ENCODE results near the gene AFDN.
A peak's percentile ranks its signal among the peaks of the same experiment; 100 is the strongest.

Gene AFDN

GRCh38 chr6:167930295-167930694 is 103.6 kb downstream of the AFDN start:
- Histone ChIP-seq H3K27me3 (ENCODE audit: insufficient read depth, low read length) (no peaks in the 10 kb centered on the region), H3K4me3 (ENCODE audit: low read length) (no peak overlapping the region), H3K27ac (ENCODE audit: low read depth, low read length) (no peak overlapping the region), H3K9ac (ENCODE audit: low read depth, low read length) (no peak overlapping the region), H3K4me1 (ENCODE audit: insufficient read depth, low read length) (peaks cover 21% of the 10 kb centered on the region; the same call in 1 of the 2 replicates), H3K9me3 (ENCODE audit: insufficient read depth, low read depth, low read length) (no peaks in the 10 kb centered on the region), H3K36me3 (ENCODE audit: insufficient read depth, low read length) (peaks cover 84% of the 10 kb centered on the region)
- WGBS: 89% methylated on average over 3 of the region's 3 CpGs

DNA sequence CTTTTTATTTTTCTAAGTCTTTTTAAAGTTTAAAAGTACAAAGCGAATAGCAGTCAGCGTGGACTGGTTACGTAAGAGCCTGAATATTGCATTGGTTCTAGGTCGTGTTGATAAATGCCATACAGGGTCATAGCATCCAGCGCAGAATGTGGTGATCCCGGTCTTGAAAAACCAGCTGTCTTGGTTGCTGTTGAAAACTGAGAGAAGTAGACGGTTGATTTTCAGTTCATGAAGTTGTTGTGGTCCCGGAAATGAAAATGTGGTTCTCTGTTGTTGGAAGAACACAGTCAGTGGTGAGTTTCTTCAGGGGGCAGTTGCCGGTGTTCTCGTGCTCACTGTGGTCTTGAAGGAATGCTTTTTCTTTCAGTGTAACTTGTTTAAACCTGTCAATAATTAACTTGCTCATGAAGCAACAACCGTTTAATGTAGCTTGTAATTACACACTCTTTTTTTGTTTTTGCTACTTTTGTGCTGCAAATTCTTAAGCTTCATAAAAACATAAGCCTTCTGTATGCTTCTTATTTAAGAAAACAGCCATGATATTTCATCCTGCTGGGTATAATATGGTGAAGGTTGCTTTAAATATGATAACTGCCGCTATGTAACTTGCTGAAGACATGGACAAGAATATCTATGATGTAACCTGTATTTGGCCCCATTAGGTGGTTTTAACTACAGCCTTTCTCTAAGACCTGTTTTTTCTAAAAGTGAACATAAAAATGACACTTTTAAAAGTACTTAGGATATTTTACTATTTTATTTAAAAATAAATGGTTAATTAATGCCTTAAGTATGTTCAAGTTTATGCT is 106.0 kb downstream of the AFDN start:
- no peaks in the 10 kb centered on the region for H3K9me3 ChIP-seq (ENCODE audit: insufficient read depth, low read depth, low read length)
- no peak overlapping the region for H3K9ac ChIP-seq (ENCODE audit: low read depth, low read length)
- no peaks in the 10 kb centered on the region for H3K27me3 ChIP-seq (ENCODE audit: insufficient read depth, low read length)
- 93% methylated on average over 12 of the region's 12 CpGs for WGBS
- H3K36me3 ChIP-seq (ENCODE audit: insufficient read depth, low read length): peaks cover 82% of the 10 kb centered on the region
- H3K4me1 ChIP-seq (ENCODE audit: insufficient read depth, low read length): peaks cover 24% of the 10 kb centered on the region; the same call in 1 of the 2 replicates
- H3K4me3 ChIP-seq (ENCODE audit: low read length): no peak overlapping the region
- 0 out of 2 replicates have a peak overlapping the region, but pooled peaks have one; percentile 24 for H3K27ac ChIP-seq (ENCODE audit: low read depth, low read length)

GRCh38 chr6:167933290-167933689 is 106.6 kb downstream of the AFDN start:
- H3K9me3 ChIP-seq (ENCODE audit: insufficient read depth, low read depth, low read length): no peaks in the 10 kb centered on the region
- no peak overlapping the region for H3K27ac ChIP-seq (ENCODE audit: low read depth, low read length)
- H3K27me3 ChIP-seq (ENCODE audit: insufficient read depth, low read length): no peaks in the 10 kb centered on the region
- peaks cover 77% of the 10 kb centered on the region for H3K36me3 ChIP-seq (ENCODE audit: insufficient read depth, low read length)
- no peak overlapping the region for H3K4me3 ChIP-seq (ENCODE audit: low read length)
- H3K9ac ChIP-seq (ENCODE audit: low read depth, low read length): no peak overlapping the region
- WGBS: 95% methylated on average over 3 of the region's 3 CpGs
- peaks cover 26% of the 10 kb centered on the region; the same call in 1 of the 2 replicates for H3K4me1 ChIP-seq (ENCODE audit: insufficient read depth, low read length)

- WGBS: 98% methylated on average over 7 of the region's 7 CpGs
- peak overlapping the region; percentile 14; the same call in 1 of the 2 replicates for H3K27ac ChIP-seq (ENCODE audit: low read depth, low read length)
- no peak overlapping the region for H3K4me3 ChIP-seq (ENCODE audit: low read length)
- no peak overlapping the region for H3K9ac ChIP-seq (ENCODE audit: low read depth, low read length)
- peaks cover 26% of the 10 kb centered on the region; the same call in 1 of the 2 replicates for H3K4me1 ChIP-seq (ENCODE audit: insufficient read depth, low read length)
- no peaks in the 10 kb centered on the region for H3K27me3 ChIP-seq (ENCODE audit: insufficient read depth, low read length)
- no peaks in the 10 kb centered on the region for H3K9me3 ChIP-seq (ENCODE audit: insufficient read depth, low read depth, low read length)
- peaks cover 76% of the 10 kb centered on the region for H3K36me3 ChIP-seq (ENCODE audit: insufficient read depth, low read length)
These were observed 107.1 kb downstream of the AFDN start for GRCh38 chr6:167933847-167934246.

GRCh38 chr6:167934426-167934864 is 107.7 kb downstream of the AFDN start:
- WGBS: 94% methylated on average over 7 of the region's 7 CpGs
- Histone ChIP-seq H3K36me3 (ENCODE audit: insufficient read depth, low read length) (peaks cover 77% of the 10 kb centered on the region), H3K4me1 (ENCODE audit: insufficient read depth, low read length) (peaks cover 26% of the 10 kb centered on the region; the same call in 1 of the 2 replicates), H3K9me3 (ENCODE audit: insufficient read depth, low read depth, low read length) (no peaks in the 10 kb centered on the region), H3K9ac (ENCODE audit: low read depth, low read length) (no peak overlapping the region), H3K27ac (ENCODE audit: low read depth, low read length) (no peak overlapping the region), H3K27me3 (ENCODE audit: insufficient read depth, low read length) (no peaks in the 10 kb centered on the region), H3K4me3 (ENCODE audit: low read length) (no peak overlapping the region)

DNA sequence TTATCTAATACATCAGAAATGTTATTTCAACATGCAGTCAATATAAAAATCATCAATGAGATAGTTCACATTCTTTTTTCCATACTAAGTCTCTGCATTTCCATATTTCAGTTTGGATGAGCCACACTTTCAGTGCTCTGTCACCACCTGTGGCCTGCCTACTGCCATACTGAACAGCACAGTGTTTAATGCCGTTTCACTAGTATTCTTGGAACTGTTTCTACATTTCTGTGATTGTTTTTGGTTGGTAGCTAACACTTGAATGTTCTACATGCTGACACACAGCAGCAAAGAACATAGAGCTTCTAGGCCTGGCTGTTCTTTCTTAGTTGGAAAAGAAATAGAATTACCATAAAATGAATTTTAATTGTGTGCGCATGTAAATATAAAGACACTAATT is 109.3 kb downstream of the AFDN start:
- H3K27ac ChIP-seq (ENCODE audit: low read depth, low read length): no peak overlapping the region
- H3K4me1 ChIP-seq (ENCODE audit: insufficient read depth, low read length): peaks cover 26% of the 10 kb centered on the region; the same call in 1 of the 2 replicates
- WGBS: 100% methylated on average over 1 of the region's 2 CpGs
- H3K36me3 ChIP-seq (ENCODE audit: insufficient read depth, low read length): peaks cover 66% of the 10 kb centered on the region
- H3K9ac ChIP-seq (ENCODE audit: low read depth, low read length): no peak overlapping the region
- H3K4me3 ChIP-seq (ENCODE audit: low read length): no peak overlapping the region
- no peaks in the 10 kb centered on the region for H3K27me3 ChIP-seq (ENCODE audit: insufficient read depth, low read length)
- no peaks in the 10 kb centered on the region for H3K9me3 ChIP-seq (ENCODE audit: insufficient read depth, low read depth, low read length)

DNA sequence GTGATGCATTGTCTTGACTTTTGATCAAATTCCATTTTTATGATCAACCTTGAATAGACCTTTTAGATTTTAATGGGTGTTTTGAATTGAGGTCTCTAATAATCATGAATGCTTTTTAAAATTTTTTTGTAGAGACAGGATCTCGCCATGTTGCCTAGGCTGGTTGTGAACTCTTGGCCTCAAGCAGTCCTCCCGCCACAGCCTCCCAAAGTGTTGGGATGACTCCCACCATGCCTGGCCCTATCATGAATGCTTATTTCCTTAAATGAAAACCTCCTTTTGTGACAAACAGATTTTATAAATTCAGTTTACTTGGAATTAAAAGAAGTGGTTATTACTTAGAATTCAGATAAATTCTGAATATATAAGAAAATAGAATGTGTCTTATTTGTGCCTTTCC is 110.6 kb downstream of the AFDN start:
- 98% methylated on average over 2 of the region's 2 CpGs for WGBS
- Histone ChIP-seq H3K9me3 (ENCODE audit: insufficient read depth, low read depth, low read length) (no peaks in the 10 kb centered on the region), H3K4me3 (ENCODE audit: low read length) (no peak overlapping the region), H3K36me3 (ENCODE audit: insufficient read depth, low read length) (peaks cover 63% of the 10 kb centered on the region), H3K4me1 (ENCODE audit: insufficient read depth, low read length) (peaks cover 26% of the 10 kb centered on the region; the same call in 1 of the 2 replicates), H3K27me3 (ENCODE audit: insufficient read depth, low read length) (no peaks in the 10 kb centered on the region), H3K9ac (ENCODE audit: low read depth, low read length) (no peak overlapping the region), H3K27ac (ENCODE audit: low read depth, low read length) (no peak overlapping the region)

DNA sequence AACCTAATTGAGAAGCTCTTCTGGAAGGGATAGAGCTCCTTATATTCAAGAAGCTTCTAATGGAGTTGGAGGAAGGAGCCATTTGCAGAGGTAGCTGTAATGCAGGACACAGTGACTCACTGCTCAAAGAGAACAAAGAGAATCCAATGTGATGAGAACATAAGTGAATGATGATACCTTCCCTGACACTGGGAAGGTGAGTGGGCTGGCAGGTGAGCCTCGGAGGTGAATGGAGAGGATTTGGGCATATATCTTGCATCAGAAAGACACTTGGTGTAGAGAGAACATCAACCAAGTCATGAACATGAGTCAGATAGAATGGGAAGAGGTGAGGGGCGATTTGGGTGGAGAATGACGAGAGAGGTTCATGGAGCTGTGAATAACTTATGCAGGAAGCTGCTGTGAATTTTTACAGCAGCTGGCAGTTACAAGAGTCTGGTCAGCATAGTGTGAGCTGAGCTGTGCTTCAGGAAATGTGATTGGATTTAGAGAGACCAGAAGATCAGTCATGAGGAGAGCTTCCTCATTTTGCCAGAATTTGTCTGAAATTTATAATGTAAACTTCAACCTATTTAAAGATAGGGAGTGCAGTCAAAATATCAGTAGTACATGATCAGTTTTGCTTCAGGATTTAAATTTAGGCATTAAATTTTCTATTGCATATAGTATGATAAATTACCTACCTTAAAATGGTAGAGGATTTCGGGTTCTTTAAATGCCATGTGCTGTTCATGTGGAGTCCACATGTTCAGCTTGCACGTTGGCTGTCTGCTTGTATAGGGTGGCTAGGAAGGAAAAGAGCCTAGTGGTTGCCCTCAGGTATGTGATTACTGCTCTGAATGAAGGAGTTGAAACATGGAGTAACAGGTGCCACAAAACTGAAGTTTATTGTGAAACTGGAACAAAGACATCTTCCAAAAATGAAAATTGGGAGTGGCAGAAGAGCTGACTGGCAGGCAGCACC is 111.5 kb downstream of the AFDN start:
- no peaks in the 10 kb centered on the region for H3K9me3 ChIP-seq (ENCODE audit: insufficient read depth, low read depth, low read length)
- WGBS: 82% methylated on average over 5 of the region's 5 CpGs
- H3K9ac ChIP-seq (ENCODE audit: low read depth, low read length): peak overlapping the region; percentile 0; the same call in 1 of the 2 replicates
- H3K27me3 ChIP-seq (ENCODE audit: insufficient read depth, low read length): no peaks in the 10 kb centered on the region
- H3K4me1 ChIP-seq (ENCODE audit: insufficient read depth, low read length): peaks cover 17% of the 10 kb centered on the region; the same call in 1 of the 2 replicates
- no peak overlapping the region for H3K4me3 ChIP-seq (ENCODE audit: low read length)
- peaks cover 66% of the 10 kb centered on the region for H3K36me3 ChIP-seq (ENCODE audit: insufficient read depth, low read length)
- no peak overlapping the region for H3K27ac ChIP-seq (ENCODE audit: low read depth, low read length)

DNA sequence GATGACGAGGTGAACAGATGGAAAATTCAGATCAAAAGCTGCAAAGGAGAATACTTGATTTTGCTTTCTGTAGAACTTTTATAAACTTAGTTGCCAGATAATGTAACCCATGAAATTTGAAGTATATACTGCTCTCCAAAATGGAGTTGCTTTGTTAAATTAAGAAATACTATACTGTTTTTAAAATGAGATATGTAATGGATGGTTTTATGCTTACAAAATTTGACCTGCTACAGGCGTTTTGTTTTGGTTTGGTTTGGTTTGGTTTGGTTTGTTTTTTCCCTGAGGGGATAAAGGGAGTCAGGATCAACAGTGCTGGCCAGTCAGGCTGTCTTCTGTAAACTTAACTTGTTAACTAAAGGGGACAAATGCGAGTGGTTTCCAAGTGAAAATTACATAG is 115.1 kb downstream of the AFDN start:
- H3K4me1 ChIP-seq (ENCODE audit: insufficient read depth, low read length): peaks cover 5% of the 10 kb centered on the region; the same call in 1 of the 2 replicates
- 85% methylated on average over 3 of the region's 3 CpGs for WGBS
- H3K4me3 ChIP-seq (ENCODE audit: low read length): no peak overlapping the region
- H3K36me3 ChIP-seq (ENCODE audit: insufficient read depth, low read length): peaks cover 77% of the 10 kb centered on the region
- H3K27ac ChIP-seq (ENCODE audit: low read depth, low read length): no peak overlapping the region
- no peak overlapping the region for H3K9ac ChIP-seq (ENCODE audit: low read depth, low read length)
- no peaks in the 10 kb centered on the region for H3K27me3 ChIP-seq (ENCODE audit: insufficient read depth, low read length)
- H3K9me3 ChIP-seq (ENCODE audit: insufficient read depth, low read depth, low read length): no peaks in the 10 kb centered on the region

DNA sequence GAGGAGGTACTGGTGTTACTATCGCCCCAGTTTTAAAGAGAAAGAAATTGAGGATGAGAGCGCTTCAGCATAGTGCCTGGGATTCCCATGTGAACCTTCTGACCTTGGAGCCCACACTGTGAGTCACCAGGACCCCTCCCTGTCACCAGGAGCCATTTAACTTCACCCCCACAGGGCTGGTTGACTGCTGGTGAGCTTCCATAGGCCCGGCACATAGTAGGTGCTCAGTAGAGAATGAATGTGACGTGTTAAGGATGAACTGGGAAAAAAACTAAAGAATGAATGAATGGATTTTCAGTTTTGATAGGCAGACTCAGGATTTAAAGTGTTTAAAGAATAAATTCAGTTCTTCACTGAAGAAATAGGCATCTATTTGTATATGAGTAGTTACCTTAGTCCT is 117.4 kb downstream of the AFDN start:
- H3K27ac ChIP-seq (ENCODE audit: low read depth, low read length): no peak overlapping the region
- no peak overlapping the region for H3K9ac ChIP-seq (ENCODE audit: low read depth, low read length)
- no peak overlapping the region for H3K4me3 ChIP-seq (ENCODE audit: low read length)
- WGBS: 95% methylated on average over 4 of the region's 4 CpGs
- peaks cover 83% of the 10 kb centered on the region for H3K36me3 ChIP-seq (ENCODE audit: insufficient read depth, low read length)
- H3K9me3 ChIP-seq (ENCODE audit: insufficient read depth, low read depth, low read length): no peaks in the 10 kb centered on the region
- no peaks in the 10 kb centered on the region for H3K27me3 ChIP-seq (ENCODE audit: insufficient read depth, low read length)
- H3K4me1 ChIP-seq (ENCODE audit: insufficient read depth, low read length): no peaks in the 10 kb centered on the region

GRCh38 chr6:167946007-167946406 is 119.3 kb downstream of the AFDN start:
- Histone ChIP-seq H3K4me1 (ENCODE audit: insufficient read depth, low read length) (no peaks in the 10 kb centered on the region), H3K4me3 (ENCODE audit: low read length) (no peak overlapping the region), H3K9ac (ENCODE audit: low read depth, low read length) (no peak overlapping the region), H3K36me3 (ENCODE audit: insufficient read depth, low read length) (peaks cover 93% of the 10 kb centered on the region), H3K27me3 (ENCODE audit: insufficient read depth, low read length) (no peaks in the 10 kb centered on the region), H3K9me3 (ENCODE audit: insufficient read depth, low read depth, low read length) (no peaks in the 10 kb centered on the region), H3K27ac (ENCODE audit: low read depth, low read length) (no peak overlapping the region)
- WGBS: 91% methylated on average over 11 of the region's 11 CpGs
